Measurements from ENCODE around the gene WNK1.

Gene WNK1

DNA sequence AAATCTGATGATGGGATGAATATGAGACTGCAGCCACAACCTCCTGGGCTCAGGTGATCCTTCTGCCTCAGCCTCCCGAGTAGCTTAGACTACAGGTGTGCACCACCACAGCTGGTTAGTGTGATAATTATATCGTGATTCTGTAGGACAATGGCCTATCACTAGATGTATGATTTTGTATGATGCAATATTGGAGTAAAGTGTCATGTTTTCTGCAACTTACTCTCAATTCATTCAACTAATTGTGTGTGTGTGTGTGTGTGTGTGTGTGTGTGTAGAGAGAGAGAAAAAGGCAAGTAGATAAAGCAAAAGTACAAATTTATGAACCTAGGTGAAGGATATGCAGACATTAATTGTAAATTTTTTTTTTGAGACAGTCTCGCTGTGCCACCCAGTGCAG lies 186.4 kb downstream of the WNK1 start:
- in situ Hi-C loops (cut with MboI; ENCODE audit: low sequenced_read_pairs): no loop called here

GRCh38 chr12:943051-943450 lies 190.7 kb downstream of the WNK1 start:
- in situ Hi-C loops (cut with MboI; ENCODE audit: low sequenced_read_pairs): no loop called here

DNA sequence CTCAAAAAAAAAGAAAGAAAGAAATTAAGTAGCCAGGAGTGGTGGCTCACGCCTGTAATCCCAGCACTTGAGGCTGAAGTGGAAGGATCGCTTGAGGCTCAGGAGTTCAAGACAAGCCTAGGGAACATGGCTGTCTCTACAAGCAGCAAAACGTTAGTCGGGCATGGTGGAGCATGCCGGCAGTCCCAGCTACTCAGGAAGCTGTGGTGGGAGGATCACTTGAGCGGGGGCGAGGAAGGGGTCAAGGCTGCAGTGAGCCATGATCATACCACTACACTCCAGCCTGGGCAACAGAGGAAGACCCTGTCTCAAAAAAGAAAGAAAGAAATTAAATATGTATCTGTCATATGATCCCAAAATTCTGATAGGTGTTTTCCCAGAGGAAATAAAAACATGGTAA lies 191.8 kb downstream of the WNK1 start:
- in situ Hi-C loops (cut with MboI; ENCODE audit: low sequenced_read_pairs): no loop called here

GRCh38 chr12:946212-946611 lies 193.8 kb downstream of the WNK1 start:
- in situ Hi-C loops (cut with MboI; ENCODE audit: low sequenced_read_pairs): no loop called here

DNA sequence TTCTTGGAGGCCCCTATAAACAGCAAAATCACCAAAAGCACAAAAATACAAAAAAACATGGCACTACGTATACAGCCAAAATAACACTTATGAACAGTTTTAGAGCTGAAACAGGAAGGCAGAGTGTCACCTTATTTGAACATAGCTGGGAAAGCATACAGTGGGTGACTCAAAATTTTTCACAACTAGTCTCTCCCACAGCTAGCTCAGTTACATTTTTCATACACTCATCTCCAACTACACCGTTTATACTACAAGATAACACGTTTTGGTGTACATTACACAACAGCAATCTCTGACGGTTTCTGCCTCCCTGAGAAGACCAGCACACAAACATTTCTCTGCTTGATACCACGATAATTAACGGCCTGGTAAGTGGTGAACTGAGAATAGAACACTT lies 194.3 kb downstream of the WNK1 start:
- in situ Hi-C loops (cut with MboI; ENCODE audit: low sequenced_read_pairs): no loop called here

DNA sequence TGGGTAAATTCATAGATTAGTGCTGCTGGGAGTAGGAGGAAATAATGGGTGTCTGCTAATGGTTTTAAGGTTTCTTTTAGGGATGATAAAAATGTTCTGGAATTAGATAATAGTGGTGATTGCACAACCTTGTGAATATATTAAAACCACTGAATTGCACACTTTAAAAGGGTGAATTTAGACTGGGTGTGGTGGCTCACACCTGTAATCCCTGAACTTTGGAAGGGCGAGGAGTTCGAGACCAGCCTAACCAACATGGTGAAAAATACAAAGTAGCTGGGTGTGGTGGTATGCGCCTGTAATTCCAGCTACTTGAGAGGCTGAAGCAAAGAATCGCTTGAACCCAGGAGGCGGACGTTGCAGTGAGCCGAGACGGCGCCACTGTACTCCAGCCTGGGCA lies 195.9 kb downstream of the WNK1 start:
- in situ Hi-C loops (cut with MboI; ENCODE audit: low sequenced_read_pairs): no loop called here

GRCh38 chr12:949453-950191 lies 197.2 kb downstream of the WNK1 start, which contains the start of gene RAD52:
TSS of gene RAD52 (minus strand) at chr12:949694. CDS start at chr12:933058, 16,636 bp downstream.
- in situ Hi-C loops (cut with MboI; ENCODE audit: low sequenced_read_pairs): no loop called here

DNA sequence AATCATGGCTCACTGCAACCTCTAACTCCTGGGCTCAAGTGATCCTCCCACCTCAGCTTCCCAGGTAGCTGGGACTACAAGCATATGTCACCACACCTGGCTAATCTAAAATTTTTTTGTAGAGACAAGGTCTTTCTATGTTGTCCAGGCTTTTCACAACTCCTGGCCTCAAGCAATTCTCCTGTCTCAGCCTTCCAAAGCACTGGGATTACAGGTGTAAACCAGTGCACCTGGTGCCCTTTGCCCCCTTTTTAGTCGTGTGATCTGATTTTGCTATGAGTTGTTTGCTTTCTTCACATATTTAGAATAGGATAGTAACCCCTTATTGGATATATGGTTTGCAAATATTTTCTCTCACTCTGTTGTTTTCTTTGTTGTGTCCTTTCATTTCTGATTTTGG lies 198.8 kb downstream of the WNK1 start:
- in situ Hi-C loops (cut with MboI; ENCODE audit: low sequenced_read_pairs): no loop called here

- in situ Hi-C loops (cut with MboI; ENCODE audit: low sequenced_read_pairs): no loop called here
Observed at GRCh38 chr12:953776-954175, 201.4 kb downstream of the WNK1 start.

DNA sequence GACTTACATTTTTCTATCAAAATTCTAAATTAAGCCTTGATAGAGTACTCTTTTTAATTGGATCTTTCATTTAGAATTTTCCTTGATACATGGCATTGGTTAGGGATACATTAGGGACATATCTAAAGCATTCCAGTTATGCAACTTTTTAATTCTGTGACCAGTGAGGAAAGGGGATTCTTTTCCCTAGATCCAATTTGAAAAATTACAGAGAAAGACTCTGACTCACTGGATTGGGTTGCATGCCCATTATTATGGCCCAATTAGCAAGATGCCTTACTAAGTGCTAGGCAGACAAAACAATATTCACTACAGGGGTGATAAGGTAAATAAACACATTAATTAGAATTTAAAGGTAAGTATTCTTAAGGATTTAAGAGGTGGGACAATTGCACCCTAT lies 202.4 kb downstream of the WNK1 start:
- in situ Hi-C loops (cut with MboI; ENCODE audit: low sequenced_read_pairs): no loop called here

DNA sequence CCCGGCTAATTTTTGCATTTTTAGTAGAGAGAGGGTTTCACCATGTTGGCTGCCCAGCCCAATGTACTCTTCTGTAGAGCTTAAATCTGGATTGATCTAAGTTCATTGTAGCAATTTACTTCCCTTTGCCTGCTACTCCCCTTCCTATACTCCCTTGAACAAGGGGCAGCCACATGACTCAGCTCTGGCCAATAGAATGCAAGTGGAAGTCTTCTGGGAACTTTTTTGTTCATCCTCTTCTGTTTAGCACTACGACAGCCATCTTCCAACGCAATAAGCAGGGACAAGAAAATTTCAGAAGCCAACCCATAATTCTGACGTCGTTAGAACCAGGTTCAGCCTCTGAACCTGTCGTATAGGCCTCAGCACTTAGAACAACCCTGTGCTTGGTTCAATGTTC lies 203.6 kb downstream of the WNK1 start:
- in situ Hi-C loops (cut with MboI; ENCODE audit: low sequenced_read_pairs): no loop called here

- in situ Hi-C loops (cut with MboI; ENCODE audit: low sequenced_read_pairs): no loop called here
Observed at GRCh38 chr12:958588-959123, 206.3 kb downstream of the WNK1 start.
